Fibroblast of skin of scalp (primary cell): ENCODE data around the gene TMEM256.

ENCODE experiments used
- DNase-seq: peaks from one replicate; pipeline ENCODE4 v3.0.0-alpha.2; 2013

Gene TMEM256

GRCh38 chr17:7429722-7430121, 25.8 kb upstream of the TMEM256 start:
- DNase-seq, result no peak

DNA sequence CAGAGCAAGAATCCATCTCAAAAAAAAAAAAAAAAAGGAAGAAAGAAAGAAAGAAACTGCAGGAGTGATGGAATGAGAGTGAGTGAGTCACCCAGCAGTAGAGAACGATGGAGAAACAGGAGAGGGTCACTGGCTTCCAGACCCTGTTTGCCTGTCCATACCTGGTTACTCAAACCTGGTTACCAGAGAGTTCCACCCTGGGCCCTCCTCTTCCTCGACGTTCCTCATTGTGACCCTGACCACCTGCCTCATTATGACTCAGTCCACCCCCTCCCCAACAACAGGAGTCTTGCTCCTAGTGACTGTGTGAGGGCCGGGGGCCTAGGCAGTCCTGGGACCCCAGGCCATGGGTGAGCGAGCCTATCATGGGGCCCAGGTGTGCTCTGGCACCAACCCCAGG, 24.7 kb upstream of the TMEM256 start, which contains the start of gene SPEM3:
SPEM3 (plus strand) TSS at position 301 of the 400 bp plus-strand sequence; CDS start at position 347, 46 bp downstream.
- no peak for DNase-seq

DNA sequence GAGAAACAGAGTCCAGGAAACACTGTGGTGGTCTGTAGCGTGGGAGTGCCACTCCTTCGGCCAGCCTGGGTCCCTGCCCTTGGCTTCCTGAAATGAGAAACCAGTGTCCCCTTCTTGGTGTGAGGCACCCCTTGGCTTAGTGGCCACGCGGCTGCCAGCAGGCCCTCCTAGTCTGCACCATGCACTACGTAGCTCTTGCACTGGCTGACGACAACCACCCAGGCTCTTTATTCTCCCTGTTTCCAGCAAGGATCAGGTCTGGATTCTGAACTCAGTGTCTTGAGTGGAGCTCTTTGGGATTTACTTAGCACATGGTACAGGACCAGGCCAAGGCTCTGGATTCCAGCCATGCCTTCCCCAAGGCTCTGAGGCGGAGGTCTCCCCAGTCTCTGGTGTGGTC, 23.7 kb upstream of the TMEM256 start:
- no peak for DNase-seq

GRCh38 chr17:7426896-7427489, 23.1 kb upstream of the TMEM256 start:
- no peak for DNase-seq

DNA sequence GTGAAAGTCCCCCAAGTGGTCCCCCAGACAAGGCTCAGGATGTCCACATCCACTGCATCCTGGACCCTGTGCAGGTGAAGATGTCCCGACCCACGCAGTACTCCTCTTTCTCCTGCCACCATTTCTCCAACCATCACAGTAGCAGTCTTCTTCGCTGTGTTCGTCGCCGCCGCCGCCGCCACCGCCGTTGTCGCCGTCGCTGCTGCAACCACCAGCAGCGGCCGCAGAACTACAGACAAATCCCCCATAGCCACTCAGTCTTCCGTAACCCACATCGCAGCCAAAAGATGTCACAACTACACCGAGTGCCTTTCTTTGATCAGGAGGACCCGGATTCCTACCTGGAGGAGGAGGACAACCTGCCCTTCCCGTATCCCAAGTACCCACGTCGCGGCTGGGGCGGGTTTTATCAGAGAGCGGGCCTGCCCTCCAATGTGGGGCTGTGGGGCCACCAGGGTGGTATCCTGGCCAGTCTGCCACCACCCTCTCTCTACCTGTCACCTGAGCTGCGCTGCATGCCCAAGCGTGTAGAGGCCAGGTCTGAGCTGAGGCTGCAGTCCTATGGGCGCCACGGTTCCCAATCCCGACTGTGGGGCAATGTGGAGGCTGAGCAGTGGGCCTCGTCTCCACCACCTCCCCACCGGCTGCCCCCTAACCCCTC, 22.4 kb upstream of the TMEM256 start:
- DNase-seq, result no peak

DNA sequence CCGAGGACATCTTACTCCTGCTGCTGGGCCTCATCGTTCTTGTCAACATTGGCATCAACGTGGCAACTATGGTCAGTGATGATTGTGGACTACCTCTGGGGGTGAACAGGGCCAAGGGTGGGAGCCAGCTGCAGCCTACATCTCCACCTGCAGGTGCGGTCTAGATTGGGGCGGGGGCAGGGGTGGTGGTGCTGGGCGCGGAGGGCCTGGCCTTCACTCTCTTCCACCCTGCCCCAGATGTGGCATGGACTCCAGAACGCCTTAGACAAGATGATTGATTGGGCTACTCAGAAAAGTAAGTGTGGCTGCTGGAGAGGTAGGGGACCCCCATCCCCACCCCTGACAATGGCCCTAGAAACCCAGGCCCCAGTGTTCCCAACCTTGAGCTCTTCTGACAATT, 21.9 kb upstream of the TMEM256 start:
- DNase-seq, result no peak

GRCh38 chr17:7425316-7425715, 21.4 kb upstream of the TMEM256 start, which contains the start of gene SPEM2:
Gene SPEM2, plus strand, starts transcription at chr17:7425616. Its CDS starts 73 bp downstream, at chr17:7425689.
- DNase-seq, result no peak

DNA sequence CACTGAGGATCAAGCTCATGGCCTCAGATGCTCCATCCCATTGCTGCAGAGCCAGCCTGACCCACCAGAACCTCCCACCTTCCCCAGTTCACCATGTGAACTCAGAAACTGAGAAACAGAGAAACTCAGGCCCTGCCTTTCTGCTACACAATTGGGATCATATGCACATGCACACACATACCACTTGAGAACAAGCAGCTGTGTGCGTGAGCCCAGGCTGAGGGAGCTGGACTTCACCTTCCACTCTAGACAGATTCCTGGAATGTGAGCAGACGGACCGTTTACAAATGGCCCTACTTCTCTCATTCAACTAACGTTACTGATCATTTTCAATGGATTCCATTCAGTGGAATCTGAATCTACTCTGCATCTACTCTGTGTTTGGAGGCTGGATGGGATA, 19.8 kb upstream of the TMEM256 start:
- DNase-seq, result no peak

GRCh38 chr17:7421186-7421585, 17.3 kb upstream of the TMEM256 start:
- no peak for DNase-seq

DNA sequence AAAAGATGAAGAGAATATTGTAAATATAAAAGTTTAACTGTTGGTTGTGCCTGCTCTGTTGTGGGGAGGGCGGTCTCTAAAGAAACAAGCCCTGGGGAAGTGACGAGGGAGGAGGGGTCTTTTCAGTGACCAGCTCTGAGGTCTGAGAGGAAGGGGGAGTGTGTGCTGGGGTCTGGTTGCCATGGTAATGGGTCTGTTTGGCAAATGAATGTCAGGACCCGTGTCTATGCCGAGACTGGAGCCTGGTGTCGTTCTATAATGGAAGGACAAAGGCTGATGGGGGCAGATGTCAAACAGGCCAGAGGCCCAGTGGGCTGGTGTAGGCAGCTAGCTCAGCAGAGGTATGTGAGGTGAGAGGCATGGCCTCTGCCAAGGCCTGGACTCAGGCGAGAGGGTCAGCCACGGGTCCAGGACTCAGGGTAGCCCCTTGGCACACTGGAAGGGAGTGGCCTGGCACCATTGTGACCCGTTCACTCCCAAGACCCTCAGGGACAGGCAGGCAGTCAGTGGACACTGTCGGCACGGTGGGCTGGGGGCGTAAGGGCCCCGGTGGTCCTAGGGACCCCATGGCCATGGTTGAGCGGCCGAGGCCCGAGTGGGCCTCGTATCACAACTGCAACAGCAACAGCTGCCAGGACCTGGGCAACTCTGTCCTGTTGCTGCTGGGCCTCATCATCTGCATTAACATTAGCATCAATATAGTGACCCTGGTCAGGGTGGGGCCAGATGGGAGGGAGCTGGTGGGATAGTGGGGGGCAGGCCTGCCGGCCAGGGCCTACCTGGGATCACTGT, 16.1 kb upstream of the TMEM256 start, which contains the start of gene SPEM1:
SPEM1 (plus strand) TSS at position 506 of the 792 bp plus-strand sequence; CDS start at position 567, 61 bp downstream.
- DNase-seq, result no peak

DNA sequence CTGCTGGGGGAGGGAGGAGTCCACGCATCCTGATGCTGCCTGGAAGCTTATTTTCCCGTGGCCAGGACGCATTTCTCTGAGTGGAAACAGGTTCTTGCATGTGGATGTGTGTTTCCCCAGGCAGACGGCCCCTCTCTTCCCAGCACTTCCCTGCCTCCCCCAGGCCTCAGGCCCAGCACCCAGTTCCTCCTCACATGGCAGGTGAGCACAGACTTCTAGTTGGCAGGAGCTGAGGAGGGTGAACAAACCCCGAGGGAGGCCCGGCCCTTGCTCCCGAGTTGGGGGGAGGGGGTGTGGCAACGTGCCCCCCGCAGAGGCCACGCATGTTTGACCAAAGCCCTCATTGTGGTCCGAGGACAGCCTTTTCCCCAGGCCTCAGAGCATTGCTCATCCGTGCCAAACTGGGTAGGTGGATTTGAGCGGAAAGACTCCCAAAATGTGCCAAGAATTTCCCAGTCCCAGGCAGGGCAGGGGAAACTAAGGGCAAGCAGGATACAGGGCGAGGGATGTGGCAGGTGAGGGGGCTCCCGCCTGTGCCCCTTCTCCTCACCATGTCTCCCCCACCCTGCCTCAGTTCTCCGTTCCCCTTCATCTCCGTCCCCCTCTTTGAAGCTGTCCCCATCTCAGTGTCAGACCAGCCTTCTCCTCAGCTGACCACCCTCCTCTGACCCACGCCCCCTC, 14.7 kb upstream of the TMEM256 start:
- DNase-seq, result no peak

DNA sequence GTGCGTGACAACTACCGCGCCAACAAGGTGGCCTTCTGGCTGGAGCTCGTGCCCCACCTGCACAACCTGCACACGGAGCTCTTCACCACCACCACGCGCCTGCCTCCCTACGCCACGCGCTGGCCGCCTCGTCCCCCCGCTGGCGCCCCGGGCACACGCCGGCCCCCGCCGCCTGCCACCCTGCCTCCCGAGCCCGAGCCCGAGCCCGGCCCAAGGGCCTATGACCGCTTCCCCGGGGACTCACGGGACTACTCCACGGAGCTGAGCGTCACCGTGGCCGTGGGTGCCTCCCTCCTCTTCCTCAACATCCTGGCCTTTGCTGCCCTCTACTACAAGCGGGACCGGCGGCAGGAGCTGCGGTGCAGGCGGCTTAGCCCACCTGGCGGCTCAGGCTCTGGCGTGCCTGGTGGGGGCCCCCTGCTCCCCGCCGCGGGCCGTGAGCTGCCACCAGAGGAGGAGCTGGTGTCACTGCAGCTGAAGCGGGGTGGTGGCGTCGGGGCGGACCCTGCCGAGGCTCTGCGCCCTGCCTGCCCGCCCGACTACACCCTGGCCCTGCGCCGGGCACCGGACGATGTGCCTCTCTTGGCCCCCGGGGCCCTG, 13.3 kb upstream of the TMEM256 start:
- DNase-seq, result no peak

- DNase-seq, result no peak
Measured at GRCh38 chr17:7416323-7416722, 12.4 kb upstream of the TMEM256 start.

DNA sequence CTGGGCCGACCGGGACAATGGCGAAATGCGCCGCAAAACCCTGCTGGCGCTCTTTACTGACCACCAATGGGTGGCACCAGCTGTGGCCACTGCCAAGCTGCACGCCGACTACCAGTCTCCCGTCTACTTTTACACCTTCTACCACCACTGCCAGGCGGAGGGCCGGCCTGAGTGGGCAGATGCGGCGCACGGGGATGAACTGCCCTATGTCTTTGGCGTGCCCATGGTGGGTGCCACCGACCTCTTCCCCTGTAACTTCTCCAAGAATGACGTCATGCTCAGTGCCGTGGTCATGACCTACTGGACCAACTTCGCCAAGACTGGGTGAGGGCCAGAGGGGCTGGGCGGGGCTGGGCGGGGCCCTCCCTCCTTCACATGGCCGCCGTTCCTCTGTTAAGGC, 11.9 kb upstream of the TMEM256 start:
- no peak for DNase-seq

DNA sequence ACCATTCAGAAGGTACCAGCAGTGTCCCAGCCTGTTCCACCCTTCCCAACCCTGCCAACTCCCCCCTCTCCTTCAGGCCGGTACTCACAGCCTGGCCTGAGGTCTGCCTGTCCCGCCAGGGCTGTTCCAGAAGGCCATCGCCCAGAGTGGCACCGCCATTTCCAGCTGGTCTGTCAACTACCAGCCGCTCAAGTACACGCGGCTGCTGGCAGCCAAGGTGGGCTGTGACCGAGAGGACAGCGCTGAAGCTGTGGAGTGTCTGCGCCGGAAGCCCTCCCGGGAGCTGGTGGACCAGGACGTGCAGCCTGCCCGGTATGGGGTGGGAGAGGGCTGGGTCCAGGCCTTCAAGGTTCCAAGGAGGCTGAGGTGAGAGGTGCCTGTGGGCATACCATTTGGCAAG, 10.9 kb upstream of the TMEM256 start:
- no peak for DNase-seq

GRCh38 chr17:7413346-7413985, 9.6 kb upstream of the TMEM256 start:
- DNase-seq, result peak; percentile 38

GRCh38 chr17:7411427-7411750, 7.5 kb upstream of the TMEM256 start:
- no peak for DNase-seq

GRCh38 chr17:7410634-7411426, 6.9 kb upstream of the TMEM256 start:
- DNase-seq, result no peak

GRCh38 chr17:7409716-7410115, 5.8 kb upstream of the TMEM256 start:
- DNase-seq, result no peak

GRCh38 chr17:7408863-7409262, 5.0 kb upstream of the TMEM256 start:
- DNase-seq, result no peak

DNA sequence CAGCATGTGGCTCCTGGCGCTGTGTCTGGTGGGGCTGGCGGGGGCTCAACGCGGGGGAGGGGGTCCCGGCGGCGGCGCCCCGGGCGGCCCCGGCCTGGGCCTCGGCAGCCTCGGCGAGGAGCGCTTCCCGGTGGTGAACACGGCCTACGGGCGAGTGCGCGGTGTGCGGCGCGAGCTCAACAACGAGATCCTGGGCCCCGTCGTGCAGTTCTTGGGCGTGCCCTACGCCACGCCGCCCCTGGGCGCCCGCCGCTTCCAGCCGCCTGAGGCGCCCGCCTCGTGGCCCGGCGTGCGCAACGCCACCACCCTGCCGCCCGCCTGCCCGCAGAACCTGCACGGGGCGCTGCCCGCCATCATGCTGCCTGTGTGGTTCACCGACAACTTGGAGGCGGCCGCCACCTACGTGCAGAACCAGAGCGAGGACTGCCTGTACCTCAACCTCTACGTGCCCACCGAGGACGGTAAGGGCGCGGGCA, 4.4 kb upstream of the TMEM256 start:
- no peak for DNase-seq
